H1 (cell line): Measurements from ENCODE around the gene AKAP12. TPM values are rescaled to one million over a fixed set of nuclear protein-coding genes. Genes with fewer than 3 reads are reported as not detected.

Source experiments
- CTCF ChIA-PET: fragments of 300-600 bp; sonication (Branson Sonifier 250); formaldehyde crosslinking; loops from one replicate; lab custom pipeline; 2021; ENCODE audit not compliant: partially characterized antibody; lab: Charles Lee
- POLR2A ChIA-PET: fragments of 300-600 bp; sonication (Branson Sonifier 250); formaldehyde crosslinking; loops from one replicate; lab custom pipeline; 2021; ENCODE audit warnings: inconsistent platforms; ENCODE audit not compliant: partially characterized antibody; lab: Charles Lee
- DNase-seq, 2 experiments: peaks; one replicate each; pipeline versions ENCODE4 v3.0.0 to v3.0.0-alpha.2; 2010 to 2022; ENCODE audit warnings: low spot score in 2 of 2, low read depth in 1 of 2, mixed read lengths in 1 of 2
- FAIRE-seq: peaks from 2 replicates; lab custom pipeline; 2011; peaks lifted over from hg19 to GRCh38; lab: Jason Lieb, UNC
- H2AFZ ChIP-seq: 2 replicates; pipeline ENCODE4 v1.8.1; 2012; ENCODE audit warnings: low read length, inconsistent platforms
- H2AK5ac ChIP-seq: 2 replicates; pipeline ENCODE4 v1.6.1; 2013; ENCODE audit warnings: low read depth, low read length
- H2BK120ac ChIP-seq: replicated peaks from 2 replicates; pipeline ENCODE3; 2013; ENCODE audit warnings: low read depth, low read length, inconsistent platforms
- H2BK12ac ChIP-seq: 2 replicates; pipeline ENCODE4 v1.6.1; 2013; ENCODE audit warnings: low read depth, low read length
- H2BK15ac ChIP-seq: 2 replicates; pipeline ENCODE4 v1.6.1; 2013; ENCODE audit warnings: low read length
- H2BK20ac ChIP-seq: 2 replicates; pipeline ENCODE4 v1.6.1; 2013; ENCODE audit warnings: low read length
- H2BK5ac ChIP-seq: 2 replicates; pipeline ENCODE4 v1.6.1; 2013; ENCODE audit warnings: low read depth, low read length
- H3K14ac ChIP-seq: 2 replicates; pipeline ENCODE4 v1.6.1; 2013; ENCODE audit warnings: inconsistent platforms; ENCODE audit not compliant: insufficient read length
- H3K18ac ChIP-seq: 2 replicates; pipeline ENCODE4 v1.6.1; 2013; ENCODE audit warnings: low read length; ENCODE audit errors: extremely low read depth
- H3K23ac ChIP-seq: 2 replicates; pipeline ENCODE4 v1.6.1; 2013; ENCODE audit warnings: inconsistent platforms; ENCODE audit not compliant: insufficient read length
- H3K23me2 ChIP-seq: 2 replicates; pipeline ENCODE4 v1.6.1; 2013; ENCODE audit warnings: low read depth, low read length
- H3K27ac ChIP-seq: 2 replicates; pipeline ENCODE4 v1.6.1; 2011; ENCODE audit warnings: low read depth, low read length, inconsistent platforms
- H3K27me3 ChIP-seq, 4 experiments: replicated peaks in 1 of 4; 1 replicate in 1 of 4; 2 replicates in 3 of 4; pipeline versions ENCODE4 v1.6.1 to v1.8.1; 2011 to 2013; ENCODE audit warnings: low read length in 3 of 4, mild to moderate bottlenecking in 3 of 4, inconsistent platforms in 2 of 4, mixed read lengths in 2 of 4, moderate library complexity in 1 of 4; ENCODE audit not compliant: control insufficient read depth in 3 of 4, insufficient read depth in 3 of 4; ENCODE audit errors: extremely low read depth in 1 of 4
- H3K36me3 ChIP-seq, 4 experiments: 2 replicates each; pipeline versions ENCODE4 v1.6.1 to v1.8.1; 2011 to 2013; ENCODE audit warnings: mild to moderate bottlenecking in 4 of 4, low read length in 3 of 4, moderate library complexity in 2 of 4, control low read depth in 1 of 4, inconsistent platforms in 1 of 4; ENCODE audit not compliant: insufficient read depth in 4 of 4, control insufficient read depth in 2 of 4
- H3K4ac ChIP-seq: replicated peaks from 2 replicates; pipeline ENCODE3; 2013; ENCODE audit warnings: low read length, low read depth, mixed read lengths, inconsistent platforms; ENCODE audit not compliant: insufficient read length
- H3K4me1 ChIP-seq, 4 experiments: replicated peaks in 1 of 4; 1 replicate in 1 of 4; 2 replicates in 3 of 4; pipeline versions ENCODE4 v1.6.1 to v1.8.1; 2011 to 2013; ENCODE audit warnings: low read length in 3 of 4, inconsistent platforms in 2 of 4, mixed read lengths in 1 of 4; ENCODE audit not compliant: insufficient read depth in 4 of 4, control insufficient read depth in 3 of 4
- H3K4me2 ChIP-seq, 2 experiments: 2 replicates each; pipeline versions ENCODE4 v1.6.1 to v1.8.1; 2011 to 2013; ENCODE audit warnings: low read depth in 2 of 2, low read length in 2 of 2, control low read depth in 1 of 2, inconsistent platforms in 1 of 2, mild to moderate bottlenecking in 1 of 2; ENCODE audit not compliant: insufficient read depth in 1 of 2
- H3K4me3 ChIP-seq, 4 experiments: fragments of 200-600, 300-600 bp in 1 of 4; sonication (generic), shearing (Covaris generic), sonication (Bioruptor Twin) in 1 of 4; 2 replicates each; pipeline versions ENCODE4 v1.5.1 to v1.8.1; 2011 to 2016; ENCODE audit warnings: low read length in 4 of 4, low read depth in 3 of 4, control low read depth in 2 of 4, inconsistent platforms in 2 of 4, mild to moderate bottlenecking in 2 of 4, mixed read lengths in 1 of 4, moderate library complexity in 1 of 4; ENCODE audit not compliant: insufficient read depth in 2 of 4; ENCODE audit errors: extremely low read depth in 1 of 4
- H3K56ac ChIP-seq: replicated peaks from 2 replicates; pipeline ENCODE3; 2013; ENCODE audit warnings: low read depth, mild to moderate bottlenecking, mixed read lengths, low read length, inconsistent platforms; ENCODE audit not compliant: insufficient read length
- H3K79me1 ChIP-seq: 2 replicates; pipeline ENCODE4 v1.6.1; 2013; ENCODE audit warnings: low read depth, low read length, control low read depth
- H3K79me2 ChIP-seq, 2 experiments: 2 replicates each; pipeline versions ENCODE4 v1.6.1 to v1.8.1; 2012 to 2013; ENCODE audit warnings: low read length in 2 of 2, mild to moderate bottlenecking in 2 of 2, inconsistent platforms in 1 of 2; ENCODE audit not compliant: insufficient read depth in 2 of 2, control insufficient read depth in 1 of 2
- H3K9ac ChIP-seq, 4 experiments: replicated peaks in 1 of 4; 1 replicate in 1 of 4; 2 replicates in 3 of 4; pipeline versions ENCODE4 v1.6.1 to v1.8.1; 2011 to 2013; ENCODE audit warnings: low read depth in 3 of 4, low read length in 3 of 4, control low read depth in 2 of 4, mild to moderate bottlenecking in 2 of 4, moderate library complexity in 2 of 4, inconsistent platforms in 1 of 4; ENCODE audit errors: extremely low read depth in 1 of 4
- H3K9me3 ChIP-seq, 2 experiments: 2 replicates each; pipeline versions ENCODE4 v1.6.1 to v1.8.1; 2012 to 2013; ENCODE audit warnings: mild to moderate bottlenecking in 2 of 2, moderate library complexity in 2 of 2, control low read depth in 1 of 2, inconsistent platforms in 1 of 2, low read depth in 1 of 2, low read length in 1 of 2, mixed read lengths in 1 of 2; ENCODE audit not compliant: insufficient read depth in 2 of 2
- H4K20me1 ChIP-seq, 2 experiments: replicated peaks in 1 of 2; 2 replicates each; pipeline versions ENCODE3 to v1.8.1; 2011 to 2013; ENCODE audit warnings: inconsistent platforms in 2 of 2, low read length in 2 of 2, mild to moderate bottlenecking in 1 of 2; ENCODE audit not compliant: insufficient read depth in 2 of 2, control insufficient read depth in 1 of 2
- H4K5ac ChIP-seq: 2 replicates; pipeline ENCODE4 v1.6.1; 2013; ENCODE audit warnings: low read length, low read depth, mixed read lengths, inconsistent platforms; ENCODE audit not compliant: insufficient read length
- H4K8ac ChIP-seq: 2 replicates; pipeline ENCODE4 v1.8.0; 2013; ENCODE audit warnings: mild to moderate bottlenecking, moderate library complexity, low read length, inconsistent platforms; ENCODE audit not compliant: insufficient read depth; ENCODE audit errors: extremely low read depth
- H4K91ac ChIP-seq: replicated peaks from 2 replicates; pipeline ENCODE3; 2013; ENCODE audit warnings: low read length, mixed read lengths, inconsistent platforms; ENCODE audit not compliant: insufficient read length
- BACH1 ChIP-seq: IDR thresholded peaks from 2 replicates; pipeline ENCODE4 v1.6.1; 2012; ENCODE audit warnings: low read length, improper control_type of control experiment
- NRF1 ChIP-seq: IDR thresholded peaks from 2 replicates; pipeline ENCODE4 v1.6.1; 2011; ENCODE audit warnings: mild to moderate bottlenecking, low read depth, low read length, improper control_type of control experiment
- TEAD4 ChIP-seq: IDR thresholded peaks from 2 replicates; pipeline ENCODE4 v1.6.1; 2012; ENCODE audit warnings: low read depth, low read length, inconsistent platforms, mixed read lengths
- WGBS, 2 experiments: shearing (Covaris generic) in 1 of 2; methylation state at CpG; one replicate each; pipeline versions ENCODE4 v1.1.6 to v1.1.7; 2013 to 2015; ENCODE audit warnings: low lambda C conversion rate in 2 of 2, mixed read lengths in 2 of 2, inconsistent platforms in 1 of 2, low coverage in 1 of 2, missing lambda C conversion rate in 1 of 2; ENCODE audit not compliant: insufficient replicate concordance in 2 of 2, insufficient coverage in 1 of 2, insufficient read length in 1 of 2; ENCODE audit errors: extremely low coverage in 1 of 2, missing lambda C conversion rate in 1 of 2; 5-methylcytosine and 5-hydroxymethylcytosine counted together
- polyA plus RNA-seq, 7 experiments: library from polyadenylated mRNA; depleted of rRNA in 3 of 7; stranded (reverse) in 5 of 7; unstranded in 2 of 7; fragments of >200 nt in 5 of 7; fragments of 200-250 nt in 2 of 7; gene quantifications; 1 replicate in 5 of 7; 2 replicates in 1 of 7; 4 replicates in 1 of 7; pipeline versions ENCODE4 v1.2.1 to v1.2.3, GENCODE V29; 2011 to 2013; ENCODE audit warnings: missing spikeins in 2 of 7, mixed read lengths in 2 of 7
- total RNA-seq: library from RNA; stranded (reverse); fragmentation: NEBNext Ultra II Directional; extraction: Animal tissue kit (Norgen Biotek cat#: 25700); gene quantifications from 2 replicates; pipeline ENCODE4 v1.2.1, GENCODE V29; 2021

AKAP12 gene
- total and polyA plus RNA-seq, 2 of the 8 experiments (the other 6 are each of a cell fraction or from before 2014, with no cell fraction given): 14.6 to 79.2 TPM

DNA sequence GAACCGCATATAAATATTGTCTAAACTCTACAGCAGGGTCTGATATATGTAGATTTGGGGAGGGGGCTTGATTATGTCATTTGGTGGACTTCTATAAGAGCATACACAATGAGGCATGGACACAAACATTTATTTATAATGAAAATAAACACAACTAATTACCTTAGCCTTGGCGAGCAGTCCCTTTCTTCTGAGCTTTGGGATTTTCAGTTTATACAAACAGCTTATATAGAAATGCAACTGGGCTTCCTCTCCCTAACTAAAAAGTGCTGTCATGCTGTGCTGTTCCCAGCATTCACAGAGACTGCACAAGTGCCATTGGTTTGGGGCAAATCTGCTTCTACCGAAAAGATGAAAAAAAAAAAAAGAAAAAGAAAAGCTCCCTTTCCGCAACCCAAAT lies 69.9 kb downstream of the AKAP12 start:
- ChIA-PET CTCF (interaction anchor here (0.6 to 0.7 kb wide), 2 partner anchors 272 to 403 kb away, joined by 3 to 4 read pairs; no protein-coding TSS in a partner anchor), POLR2A (interaction anchor here (0.8 kb wide), 1 partner anchor 9 kb away, joined by 3 read pairs; no protein-coding TSS in a partner anchor)
- no peaks in the 10 kb centered on the region for H4K20me1 ChIP-seq
- H4K8ac ChIP-seq: no peak overlapping the region
- peaks cover 0 to 2% (median 0%) of the 10 kb centered on the region in 4 experiments; a peak in 1 of 8 replicates for H3K36me3 ChIP-seq
- no peak overlapping the region for H3K56ac ChIP-seq
- no peak overlapping the region for H3K23ac ChIP-seq
- no peak overlapping the region for H2BK15ac ChIP-seq
- no peak overlapping the region for H3K18ac ChIP-seq
- DNase-seq (no peak), FAIRE-seq (no peak)
- H3K27ac ChIP-seq: no peak overlapping the region
- no peaks in the 10 kb centered on the region for H3K27me3 ChIP-seq
- no peak overlapping the region for H2AFZ ChIP-seq
- H3K4ac ChIP-seq: no peak overlapping the region
- no peak overlapping the region for H2AK5ac ChIP-seq
- no peaks in the 10 kb centered on the region for H3K9me3 ChIP-seq
- peaks cover 0 to 9% (median 0%) of the 10 kb centered on the region in 4 experiments; a peak in 3 of 7 replicates for H3K4me1 ChIP-seq
- no peak overlapping the region for H3K9ac ChIP-seq
- no peaks in the 10 kb centered on the region for H3K79me1 ChIP-seq
- WGBS, 2 experiments: 70% methylated on average over 4 of the region's 4 CpGs; no CpG with 5 or more reads in 1 of the 2 experiments
- H3K4me3 ChIP-seq: no peak overlapping the region
- H2BK120ac ChIP-seq: no peak overlapping the region
- no peaks in the 10 kb centered on the region for H3K23me2 ChIP-seq
- H2BK12ac ChIP-seq: no peak overlapping the region
- H4K91ac ChIP-seq: no peak overlapping the region
- no peak overlapping the region for H3K4me2 ChIP-seq
- no peak overlapping the region for H3K14ac ChIP-seq
- TF ChIP-seq NRF1: no peak
- no peak for TF ChIP-seq TEAD4
- TF ChIP-seq BACH1: no peak
- no peak overlapping the region for H4K5ac ChIP-seq
- H2BK20ac ChIP-seq: no peak overlapping the region
- H3K79me2 ChIP-seq: peaks cover 0 to 8% of the 10 kb centered on the region in 2 experiments; a peak in 1 of 4 replicates
- no peak overlapping the region for H2BK5ac ChIP-seq
